ENCODE data around the gene DDN. TPM values are rescaled to one million over a fixed set of nuclear protein-coding genes. Genes with fewer than 3 reads are reported as not detected.

The DDN gene
- polyA plus RNA-seq, 1 of the 3 experiments (the other 2 are of a cell fraction) = 0.20 TPM

DNA sequence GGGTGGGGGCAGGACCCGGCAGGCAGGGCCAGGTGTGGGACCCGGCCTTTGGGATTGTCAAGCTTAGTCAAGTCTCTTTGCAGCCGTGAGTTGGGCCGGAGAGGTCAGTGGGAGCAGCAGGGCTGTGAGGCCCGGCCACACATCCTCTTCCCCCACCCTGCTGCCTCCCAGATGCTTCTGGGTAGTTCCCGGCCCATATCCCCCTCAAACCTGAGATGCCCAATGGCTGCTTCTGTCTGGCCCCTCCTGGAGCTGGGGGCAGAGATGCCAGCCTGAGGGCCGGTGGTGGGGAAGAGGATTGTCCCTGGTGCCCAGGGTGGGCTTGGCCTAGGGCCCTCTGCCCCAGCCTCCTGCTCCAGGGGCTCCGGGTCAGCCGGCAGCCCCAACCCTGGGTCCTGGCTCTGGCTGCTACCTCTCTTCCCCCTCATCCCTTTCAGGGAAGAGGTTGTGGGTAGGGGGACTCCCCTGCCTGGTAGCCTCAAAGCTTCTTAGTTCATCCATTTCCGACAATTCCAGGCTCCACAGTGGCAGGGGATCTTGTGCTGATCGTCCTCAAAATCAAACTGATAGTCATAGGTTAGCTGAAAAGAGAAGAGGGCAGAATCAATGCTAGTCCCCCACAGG is 22.2 kb upstream of the DDN start (continued):
- no peak for TF ChIP-seq MXI1 (IDR thresholded peaks at IDR 0.05; ENCODE audit: low read depth, low read length)

DNA sequence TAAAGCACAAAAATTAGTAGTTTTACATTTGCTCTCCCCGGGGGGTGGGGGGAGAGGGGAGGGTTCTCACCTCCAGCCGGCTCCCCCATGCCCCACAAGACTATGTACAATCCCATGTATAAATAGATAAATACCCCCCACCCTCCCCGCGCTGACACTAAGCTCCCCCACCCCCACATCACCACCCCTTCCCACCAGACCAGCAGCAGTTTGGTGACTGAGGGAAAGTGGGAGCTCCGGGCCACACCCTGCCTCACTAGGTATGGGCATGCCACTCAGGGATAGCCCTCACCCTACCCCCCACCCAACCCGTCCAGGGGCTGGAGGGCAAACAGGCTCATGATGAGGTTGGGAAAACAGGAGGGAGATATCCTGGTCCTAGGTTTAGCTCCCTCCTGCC is 21.3 kb upstream of the DDN start:
- Histone ChIP-seq H3K4me1 (ENCODE audit: control insufficient read depth in 1 of 2, insufficient read depth in 2 of 2, low read depth in 1 of 2, low read length in 1 of 2) (peaks cover 0 to 14% of the 10 kb centered on the region in 2 experiments; a peak in 2 of 4 replicates), H3K27ac (ENCODE audit: low read depth in 2 of 2, low read length in 1 of 2) (no peak overlapping the region), H3K4me3 (ENCODE audit: low read depth in 2 of 2, low read length in 1 of 2) (no peak overlapping the region), H3K9ac (no peak overlapping the region), H4K20me1 (ENCODE audit: insufficient read depth) (no peaks in the 10 kb centered on the region), H2AFZ (ENCODE audit: low read depth) (no peak overlapping the region), H3K36me3 (replicated peaks in 1 of 2; ENCODE audit: control insufficient read depth in 1 of 2, insufficient read depth in 2 of 2, low read length in 1 of 2) (peaks cover 21 to 40% of the 10 kb centered on the region in 2 experiments), H3K79me2 (ENCODE audit: insufficient read depth) (peaks cover 28% of the 10 kb centered on the region), H3K4me2 (no peak overlapping the region), H3K9me3 (no peaks in the 10 kb centered on the region), H3F3A (replicated peaks; ENCODE audit: insufficient read depth) (peaks cover 26% of the 10 kb centered on the region), H3K9me2 (no peaks in the 10 kb centered on the region), H3K27me3 (ENCODE audit: insufficient read depth) (no peaks in the 10 kb centered on the region)
- TF ChIP-seq RFX5 (IDR thresholded peaks at IDR 0.05; ENCODE audit: low read length) (no peak), MEF2A (IDR thresholded peaks at IDR 0.05; ENCODE audit: borderline replicate concordance, low read depth) (no peak), SIN3A (IDR thresholded peaks at IDR 0.05; ENCODE audit: borderline replicate concordance, low read depth, low read length) (no peak), YY1 (IDR thresholded peaks at IDR 0.05; ENCODE audit: low read depth) (no peak), EZH2phosphoT487 (IDR thresholded peaks at IDR 0.05; ENCODE audit: borderline replicate concordance, low read depth) (no peak), SMC3 (IDR thresholded peaks at IDR 0.05; ENCODE audit: low read depth, low read length) (no peak), JUND (IDR thresholded peaks at IDR 0.05) (no peak), FOXM1 (IDR thresholded peaks at IDR 0.05; ENCODE audit: low read depth) (no peak)
- 88% methylated on average over 6 of the region's 6 CpGs for WGBS (ENCODE audit: low lambda C conversion rate)
- DNase-seq = peak; percentile 30
- CTCF ChIA-PET = interaction anchor here (0.8 to 4.0 kb wide), 17 partner anchors 12 to 116 kb away, joined by 3 to 29 read pairs (median 4); partner anchors contain the start of genes TUBA1B and WNT1
- POLR2A ChIA-PET = interaction anchor here (0.8 to 1.2 kb wide), 4 partner anchors 14 to 110 kb away, joined by 3 to 6 read pairs (median 3); partner anchors contain the start of gene TUBA1B

DNA sequence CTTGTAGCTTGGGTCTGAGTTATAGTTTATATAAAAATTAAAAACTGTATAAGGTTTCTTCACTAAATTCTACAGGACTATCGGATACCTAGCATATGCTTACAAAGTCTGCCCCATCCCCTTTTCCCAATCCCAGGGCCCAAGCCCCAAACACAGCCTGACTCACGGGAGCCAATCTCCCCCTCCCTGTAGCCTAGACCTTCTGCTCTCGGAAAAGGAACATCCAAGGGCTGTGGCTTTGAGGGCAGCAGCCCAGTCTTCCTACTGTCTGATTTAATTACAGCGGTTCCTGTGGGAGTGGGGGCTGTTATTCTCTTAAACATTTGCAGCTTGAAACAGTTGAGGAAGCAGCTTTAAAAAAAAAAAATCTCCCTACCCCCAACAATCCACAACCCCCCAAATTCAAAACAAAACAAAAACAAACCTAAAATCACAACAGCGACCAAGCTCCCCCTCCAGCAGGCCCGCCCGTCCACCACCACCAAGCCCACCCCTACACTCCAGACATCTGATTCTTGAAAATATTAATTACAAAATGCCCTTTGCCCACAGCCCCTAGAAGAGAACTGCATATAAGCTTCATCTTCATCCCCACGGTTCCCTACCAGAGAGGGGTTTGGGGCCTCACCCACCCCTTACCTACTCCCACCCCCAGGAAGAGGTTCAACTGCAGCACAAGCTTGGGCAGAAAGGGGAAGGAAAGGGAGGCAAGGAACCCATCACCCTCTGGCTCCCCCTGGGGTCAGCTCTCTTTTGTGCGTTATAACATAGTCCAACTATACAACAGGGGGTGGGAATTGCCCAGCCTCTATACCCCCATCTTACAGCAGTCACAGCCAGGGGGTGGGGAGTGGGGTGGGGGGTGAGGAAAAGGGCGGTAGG is 20.5 kb upstream of the DDN start:
- H3K27ac ChIP-seq (ENCODE audit: low read depth in 2 of 2, low read length in 1 of 2) = peak overlapping the region; percentile 90 to 98
- H3K4me1 ChIP-seq (ENCODE audit: control insufficient read depth in 1 of 2, insufficient read depth in 2 of 2, low read depth in 1 of 2, low read length in 1 of 2) = peaks cover 0 to 14% of the 10 kb centered on the region in 2 experiments; a peak in 2 of 4 replicates
- peaks cover 19 to 32% of the 10 kb centered on the region in 2 experiments for H3K36me3 ChIP-seq (replicated peaks in 1 of 2; ENCODE audit: control insufficient read depth in 1 of 2, insufficient read depth in 2 of 2, low read length in 1 of 2)
- peak; percentile 74 for DNase-seq
- H4K20me1 ChIP-seq (ENCODE audit: insufficient read depth) = no peaks in the 10 kb centered on the region
- 73% methylated on average over 10 of the region's 10 CpGs for WGBS (ENCODE audit: low lambda C conversion rate)
- POLR2A ChIA-PET = interaction anchor here (0.8 to 1.4 kb wide), 6 partner anchors 11 to 111 kb away, joined by 3 to 6 read pairs (median 3); partner anchors contain the start of gene TUBA1B
- H3K27me3 ChIP-seq (ENCODE audit: insufficient read depth) = no peaks in the 10 kb centered on the region
- CTCF ChIA-PET = interaction anchor here (0.9 to 4.0 kb wide), 20 partner anchors 13 to 116 kb away, joined by 3 to 29 read pairs (median 4); partner anchors contain the start of genes TUBA1B and WNT1
- 0 out of 2 replicates have a peak overlapping the region, but pooled peaks have one; percentile 65 for H2AFZ ChIP-seq (ENCODE audit: low read depth)
- TF ChIP-seq NRF1 (IDR thresholded peaks at IDR 0.05; ENCODE audit: low read depth, low read length) (no peak), POLR2AphosphoS5 (IDR thresholded peaks at IDR 0.05; ENCODE audit: low read depth, low read length) (no peak), SMC3 (IDR thresholded peaks at IDR 0.05; ENCODE audit: low read depth, low read length) (no peak), GABPA (IDR thresholded peaks at IDR 0.05; ENCODE audit: low read depth) (no peak), NFIC (IDR thresholded peaks at IDR 0.05; ENCODE audit: borderline replicate concordance) (no peak), RAD21 (IDR thresholded peaks at IDR 0.05; ENCODE audit: low read length) (no peak)
- TF ChIP-seq, protein P1, sequence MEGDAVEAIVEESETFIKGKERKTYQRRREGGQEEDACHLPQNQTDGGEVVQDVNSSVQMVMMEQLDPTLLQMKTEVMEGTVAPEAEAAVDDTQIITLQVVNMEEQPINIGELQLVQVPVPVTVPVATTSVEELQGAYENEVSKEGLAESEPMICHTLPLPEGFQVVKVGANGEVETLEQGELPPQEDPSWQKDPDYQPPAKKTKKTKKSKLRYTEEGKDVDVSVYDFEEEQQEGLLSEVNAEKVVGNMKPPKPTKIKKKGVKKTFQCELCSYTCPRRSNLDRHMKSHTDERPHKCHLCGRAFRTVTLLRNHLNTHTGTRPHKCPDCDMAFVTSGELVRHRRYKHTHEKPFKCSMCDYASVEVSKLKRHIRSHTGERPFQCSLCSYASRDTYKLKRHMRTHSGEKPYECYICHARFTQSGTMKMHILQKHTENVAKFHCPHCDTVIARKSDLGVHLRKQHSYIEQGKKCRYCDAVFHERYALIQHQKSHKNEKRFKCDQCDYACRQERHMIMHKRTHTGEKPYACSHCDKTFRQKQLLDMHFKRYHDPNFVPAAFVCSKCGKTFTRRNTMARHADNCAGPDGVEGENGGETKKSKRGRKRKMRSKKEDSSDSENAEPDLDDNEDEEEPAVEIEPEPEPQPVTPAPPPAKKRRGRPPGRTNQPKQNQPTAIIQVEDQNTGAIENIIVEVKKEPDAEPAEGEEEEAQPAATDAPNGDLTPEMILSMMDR (IDR thresholded peaks at IDR 0.05) = peak; percentile 42
- TF ChIP-seq, protein P2, sequence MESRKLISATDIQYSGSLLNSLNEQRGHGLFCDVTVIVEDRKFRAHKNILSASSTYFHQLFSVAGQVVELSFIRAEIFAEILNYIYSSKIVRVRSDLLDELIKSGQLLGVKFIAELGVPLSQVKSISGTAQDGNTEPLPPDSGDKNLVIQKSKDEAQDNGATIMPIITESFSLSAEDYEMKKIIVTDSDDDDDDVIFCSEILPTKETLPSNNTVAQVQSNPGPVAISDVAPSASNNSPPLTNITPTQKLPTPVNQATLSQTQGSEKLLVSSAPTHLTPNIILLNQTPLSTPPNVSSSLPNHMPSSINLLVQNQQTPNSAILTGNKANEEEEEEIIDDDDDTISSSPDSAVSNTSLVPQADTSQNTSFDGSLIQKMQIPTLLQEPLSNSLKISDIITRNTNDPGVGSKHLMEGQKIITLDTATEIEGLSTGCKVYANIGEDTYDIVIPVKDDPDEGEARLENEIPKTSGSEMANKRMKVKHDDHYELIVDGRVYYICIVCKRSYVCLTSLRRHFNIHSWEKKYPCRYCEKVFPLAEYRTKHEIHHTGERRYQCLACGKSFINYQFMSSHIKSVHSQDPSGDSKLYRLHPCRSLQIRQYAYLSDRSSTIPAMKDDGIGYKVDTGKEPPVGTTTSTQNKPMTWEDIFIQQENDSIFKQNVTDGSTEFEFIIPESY (IDR thresholded peaks at IDR 0.05; ENCODE audit: borderline replicate concordance, low read depth) = no peak
- H3F3A ChIP-seq (replicated peaks; ENCODE audit: insufficient read depth) = peaks cover 23% of the 10 kb centered on the region
- H3K9me3 ChIP-seq = no peaks in the 10 kb centered on the region
- H3K4me2 ChIP-seq = peak overlapping the region; percentile 84
- H3K9ac ChIP-seq = no peak overlapping the region
- no peaks in the 10 kb centered on the region for H3K9me2 ChIP-seq
- peaks cover 34% of the 10 kb centered on the region for H3K79me2 ChIP-seq (ENCODE audit: insufficient read depth)
- H3K4me3 ChIP-seq (ENCODE audit: low read depth in 2 of 2, low read length in 1 of 2) = no peak overlapping the region; a peak in 1 of 4 replicates
